ENCODE measurements around the gene ADCY2. TPM values are rescaled to one million over a fixed set of nuclear protein-coding genes. Genes with fewer than 3 reads are reported as not detected.

ADCY2 gene
- total RNA-seq, 1 donor from 2014 or later, result 18.4 TPM

DNA sequence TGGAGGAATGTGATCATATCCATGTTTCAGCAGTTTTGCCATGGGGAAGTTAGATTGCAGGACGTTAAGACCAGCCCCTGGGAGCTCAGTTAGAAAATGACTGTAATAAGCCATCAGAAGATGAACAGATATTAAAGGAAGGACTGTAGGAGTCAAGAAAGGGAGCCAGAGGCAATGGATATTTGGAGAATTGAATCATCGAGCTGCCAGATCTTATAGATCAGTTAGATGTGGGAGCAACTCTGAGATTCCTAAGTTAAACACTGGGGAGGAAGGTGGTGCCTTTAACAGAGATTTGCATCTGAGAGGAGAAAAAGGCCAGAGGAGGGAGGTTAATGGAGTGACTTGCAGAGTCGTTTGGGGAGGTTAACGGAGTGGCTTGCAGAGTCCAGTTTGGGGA lies 96.4 kb downstream of the ADCY2 start:
- Histone ChIP-seq H3K27ac (no peak overlapping the region), H3K4me3 (no peak overlapping the region), H3K9me3 (no peaks in the 10 kb centered on the region), H3K27me3 (no peaks in the 10 kb centered on the region), H3K4me1 (peaks cover 8% of the 10 kb centered on the region), H3K36me3 (no peaks in the 10 kb centered on the region)
- intact Hi-C loops (cut with DNase I), result no loop called here
- no peak for DNase-seq (ENCODE audit: extremely low spot score in 2 of 2)
- TF ChIP-seq POLR2A (IDR thresholded peaks at IDR 0.05), result no peak
- TF ChIP-seq, protein P1, sequence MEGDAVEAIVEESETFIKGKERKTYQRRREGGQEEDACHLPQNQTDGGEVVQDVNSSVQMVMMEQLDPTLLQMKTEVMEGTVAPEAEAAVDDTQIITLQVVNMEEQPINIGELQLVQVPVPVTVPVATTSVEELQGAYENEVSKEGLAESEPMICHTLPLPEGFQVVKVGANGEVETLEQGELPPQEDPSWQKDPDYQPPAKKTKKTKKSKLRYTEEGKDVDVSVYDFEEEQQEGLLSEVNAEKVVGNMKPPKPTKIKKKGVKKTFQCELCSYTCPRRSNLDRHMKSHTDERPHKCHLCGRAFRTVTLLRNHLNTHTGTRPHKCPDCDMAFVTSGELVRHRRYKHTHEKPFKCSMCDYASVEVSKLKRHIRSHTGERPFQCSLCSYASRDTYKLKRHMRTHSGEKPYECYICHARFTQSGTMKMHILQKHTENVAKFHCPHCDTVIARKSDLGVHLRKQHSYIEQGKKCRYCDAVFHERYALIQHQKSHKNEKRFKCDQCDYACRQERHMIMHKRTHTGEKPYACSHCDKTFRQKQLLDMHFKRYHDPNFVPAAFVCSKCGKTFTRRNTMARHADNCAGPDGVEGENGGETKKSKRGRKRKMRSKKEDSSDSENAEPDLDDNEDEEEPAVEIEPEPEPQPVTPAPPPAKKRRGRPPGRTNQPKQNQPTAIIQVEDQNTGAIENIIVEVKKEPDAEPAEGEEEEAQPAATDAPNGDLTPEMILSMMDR (IDR thresholded peaks at IDR 0.05), result no peak
- TF ChIP-seq POLR2AphosphoS5 (IDR thresholded peaks at IDR 0.05; ENCODE audit: insufficient read depth in 1 of 2, low read depth in 1 of 2), result no peak

DNA sequence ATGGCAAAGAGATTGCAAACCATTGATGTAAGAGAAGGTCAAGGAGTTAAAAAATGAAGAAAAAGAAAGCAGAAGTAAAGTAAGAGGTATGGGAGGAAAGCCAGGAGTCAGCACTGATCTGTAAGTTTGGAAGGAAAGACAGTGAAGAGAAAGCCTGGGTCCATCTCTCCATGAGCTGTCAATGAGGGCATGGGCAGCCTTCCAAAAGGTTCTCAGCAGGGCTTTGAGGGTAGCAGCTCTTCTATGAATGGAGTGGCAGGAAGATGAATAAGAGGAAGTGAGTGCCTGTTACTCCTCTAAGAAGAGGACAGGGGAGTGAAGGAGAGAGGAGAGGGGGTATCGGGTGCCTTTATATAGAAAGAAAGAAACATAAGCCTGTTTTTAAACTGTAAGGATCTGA lies 97.1 kb downstream of the ADCY2 start:
- no peak for DNase-seq (ENCODE audit: extremely low spot score in 2 of 2)
- H3K36me3 ChIP-seq, result no peaks in the 10 kb centered on the region
- peaks cover 8% of the 10 kb centered on the region for H3K4me1 ChIP-seq
- no peaks in the 10 kb centered on the region for H3K27me3 ChIP-seq
- TF ChIP-seq POLR2A (IDR thresholded peaks at IDR 0.05) (no peak), POLR2AphosphoS5 (IDR thresholded peaks at IDR 0.05; ENCODE audit: insufficient read depth in 1 of 2, low read depth in 1 of 2) (no peak)
- TF ChIP-seq, protein P1 (IDR thresholded peaks at IDR 0.05), result no peak
- no peak overlapping the region for H3K27ac ChIP-seq
- no peaks in the 10 kb centered on the region for H3K9me3 ChIP-seq
- H3K4me3 ChIP-seq, result no peak overlapping the region
- intact Hi-C loops (cut with DNase I), result no loop called here

DNA sequence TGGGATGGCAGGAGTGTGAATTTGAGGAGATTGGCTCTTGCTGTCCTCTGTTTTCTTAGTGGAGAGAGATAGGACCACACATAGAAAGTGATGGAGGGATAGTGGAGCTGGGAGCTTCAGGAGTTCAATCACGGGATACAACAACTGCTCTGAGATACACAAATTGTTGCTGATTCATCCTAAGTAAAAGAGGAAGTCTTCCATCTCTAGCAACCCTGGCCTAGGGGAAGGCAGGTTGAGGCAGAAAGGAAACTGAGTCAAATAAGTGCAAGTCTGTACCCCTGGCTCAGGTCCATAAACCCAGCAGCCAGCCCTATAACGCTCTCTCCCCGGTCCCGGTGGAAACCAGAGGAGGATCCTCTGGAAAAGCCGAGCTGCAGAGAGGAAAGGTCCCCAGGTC lies 97.7 kb downstream of the ADCY2 start:
- no peaks in the 10 kb centered on the region for H3K27me3 ChIP-seq
- no peaks in the 10 kb centered on the region for H3K9me3 ChIP-seq
- TF ChIP-seq POLR2AphosphoS5 (IDR thresholded peaks at IDR 0.05; ENCODE audit: insufficient read depth in 1 of 2, low read depth in 1 of 2) (no peak), POLR2A (IDR thresholded peaks at IDR 0.05) (no peak)
- TF ChIP-seq, protein P1 (IDR thresholded peaks at IDR 0.05), result no peak
- H3K4me3 ChIP-seq, result no peak overlapping the region
- no peaks in the 10 kb centered on the region for H3K36me3 ChIP-seq
- H3K27ac ChIP-seq, result no peak overlapping the region
- intact Hi-C loops (cut with DNase I), result no loop called here
- DNase-seq (ENCODE audit: extremely low spot score in 2 of 2), result no peak
- peaks cover 8% of the 10 kb centered on the region for H3K4me1 ChIP-seq

DNA sequence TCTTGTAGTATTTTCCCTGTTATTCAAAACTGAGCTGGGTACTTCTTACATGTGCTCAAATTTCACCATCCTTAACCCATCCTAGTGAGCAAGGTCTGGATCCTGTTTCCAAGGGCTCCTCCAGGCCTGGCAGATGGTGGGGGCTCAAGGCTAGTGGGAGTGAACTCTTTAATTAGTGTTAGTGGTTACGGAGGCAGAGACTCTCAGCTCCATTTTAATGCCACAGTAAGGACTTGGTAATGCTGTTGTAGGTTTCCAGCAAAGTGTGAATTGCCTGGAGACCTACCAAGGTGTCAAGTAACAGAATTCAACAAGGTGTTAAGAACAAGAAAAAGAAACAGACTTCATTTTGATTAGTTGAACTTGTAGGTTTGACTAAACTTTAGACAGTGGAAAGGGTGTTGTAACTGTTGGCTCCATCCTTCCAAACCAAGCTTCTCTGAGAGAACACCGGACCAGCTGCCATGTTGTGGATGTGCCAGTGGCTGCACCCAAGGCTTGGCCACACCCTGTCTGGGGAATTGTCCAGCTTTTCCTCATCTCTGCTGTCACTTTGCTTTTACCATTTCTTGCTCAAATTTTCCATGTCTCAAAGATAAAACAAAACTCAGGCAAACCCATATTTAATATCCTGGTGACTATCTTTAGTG lies 98.7 kb downstream of the ADCY2 start:
- Histone ChIP-seq H3K27me3 (no peaks in the 10 kb centered on the region), H3K36me3 (no peaks in the 10 kb centered on the region), H3K4me3 (no peak overlapping the region), H3K9me3 (no peaks in the 10 kb centered on the region), H3K27ac (no peak overlapping the region), H3K4me1 (peaks cover 8% of the 10 kb centered on the region)
- DNase-seq (ENCODE audit: extremely low spot score in 2 of 2), result no peak
- intact Hi-C loops (cut with DNase I), result no loop called here
- TF ChIP-seq POLR2AphosphoS5 (IDR thresholded peaks at IDR 0.05; ENCODE audit: insufficient read depth in 1 of 2, low read depth in 1 of 2) (no peak), POLR2A (IDR thresholded peaks at IDR 0.05) (no peak)
- TF ChIP-seq, protein P1 (IDR thresholded peaks at IDR 0.05), result no peak

DNA sequence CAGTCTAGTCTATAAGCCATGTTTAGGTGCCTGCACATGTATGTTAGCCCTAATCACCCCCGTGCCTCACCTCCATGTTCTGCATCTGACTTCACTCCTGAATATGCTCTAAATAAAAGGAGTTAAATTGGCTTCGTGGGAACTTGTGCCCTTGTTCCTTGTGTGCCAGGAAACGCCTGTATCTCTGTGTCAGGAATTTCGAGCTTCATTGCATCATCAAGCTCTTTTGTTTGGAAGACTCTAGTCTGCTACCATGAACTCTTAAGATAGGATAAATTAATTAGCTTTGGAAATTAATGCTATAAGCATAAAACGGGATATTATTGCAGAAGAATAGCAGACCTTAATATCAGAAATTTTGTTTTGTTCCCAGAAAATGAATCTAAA lies 99.2 kb downstream of the ADCY2 start:
- no peaks in the 10 kb centered on the region for H3K9me3 ChIP-seq
- no peaks in the 10 kb centered on the region for H3K36me3 ChIP-seq
- H3K4me3 ChIP-seq, result no peak overlapping the region
- H3K4me1 ChIP-seq, result peaks cover 8% of the 10 kb centered on the region
- H3K27me3 ChIP-seq, result no peaks in the 10 kb centered on the region
- no peak overlapping the region for H3K27ac ChIP-seq
- DNase-seq (ENCODE audit: extremely low spot score in 2 of 2), result no peak
- intact Hi-C loops (cut with DNase I), result no loop called here
- TF ChIP-seq POLR2AphosphoS5 (IDR thresholded peaks at IDR 0.05; ENCODE audit: insufficient read depth in 1 of 2, low read depth in 1 of 2) (no peak), POLR2A (IDR thresholded peaks at IDR 0.05) (no peak)
- TF ChIP-seq, protein P1 (IDR thresholded peaks at IDR 0.05), result no peak
